T-helper 9 cell (primary cell): ENCODE measurements around the gene WDFY4.
"Not testable (repeated sequence)": the region's sequence is repeated elsewhere in the genome, so short reads cannot be mapped to it uniquely, and the experiment has no call there.

Source experiments
- DNase-seq: peaks from one replicate; pipeline ENCODE4 v3.0.0-alpha.2; 2020
- total RNA-seq, 2 donors: gene quantifications; one replicate each; lab custom pipeline; 2026; lab: John Stamatoyannopoulos, UW

WDFY4 gene
- total RNA-seq = 0 to 1.2 reads per million in 2 donors

DNA sequence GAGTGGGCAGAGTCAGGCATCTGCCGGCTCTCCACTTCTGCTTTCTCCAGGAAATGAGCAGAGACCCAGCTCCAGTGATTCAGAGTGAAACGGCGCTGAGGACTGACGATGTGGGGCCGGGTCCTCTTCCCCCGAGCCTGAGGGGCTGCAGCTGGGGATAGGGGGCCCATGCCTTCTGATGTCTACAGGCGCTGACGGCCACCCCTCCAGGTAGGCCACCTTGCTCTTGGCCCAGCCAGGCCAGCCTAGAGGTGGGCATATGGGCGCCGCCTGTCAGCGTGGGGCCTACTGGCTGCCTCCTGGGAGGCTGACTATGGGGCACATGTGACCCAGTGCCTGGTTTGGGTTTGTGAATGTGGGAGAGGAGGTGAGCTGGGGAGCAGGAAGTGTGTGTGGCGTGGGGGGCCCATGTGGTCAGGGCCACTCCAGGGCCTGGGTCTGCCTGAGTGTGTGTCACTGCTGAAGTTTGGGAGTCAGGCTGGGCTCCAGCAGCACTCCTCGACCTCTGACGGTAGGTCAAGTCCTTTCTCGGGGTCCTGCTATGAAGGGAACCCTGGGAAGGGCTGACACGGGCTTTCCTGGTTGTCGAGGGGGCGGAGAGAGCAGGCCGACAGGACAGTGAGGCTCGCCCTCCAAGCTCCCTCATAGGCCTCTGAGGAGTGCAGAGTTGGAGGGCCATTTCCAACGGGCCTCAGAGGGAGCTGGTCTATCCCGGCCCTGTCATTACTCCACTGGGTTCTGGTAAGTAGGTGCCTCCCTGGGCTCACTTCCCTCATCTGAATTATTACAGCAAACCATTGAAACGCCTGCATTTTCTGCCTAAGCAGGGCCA, at the start of gene WDFY4:
TSS of gene WDFY4 (plus strand) at position 82 of the 832 bp plus-strand sequence. CDS start 24,860 bp downstream, outside the sequence.
- no peak for DNase-seq

DNA sequence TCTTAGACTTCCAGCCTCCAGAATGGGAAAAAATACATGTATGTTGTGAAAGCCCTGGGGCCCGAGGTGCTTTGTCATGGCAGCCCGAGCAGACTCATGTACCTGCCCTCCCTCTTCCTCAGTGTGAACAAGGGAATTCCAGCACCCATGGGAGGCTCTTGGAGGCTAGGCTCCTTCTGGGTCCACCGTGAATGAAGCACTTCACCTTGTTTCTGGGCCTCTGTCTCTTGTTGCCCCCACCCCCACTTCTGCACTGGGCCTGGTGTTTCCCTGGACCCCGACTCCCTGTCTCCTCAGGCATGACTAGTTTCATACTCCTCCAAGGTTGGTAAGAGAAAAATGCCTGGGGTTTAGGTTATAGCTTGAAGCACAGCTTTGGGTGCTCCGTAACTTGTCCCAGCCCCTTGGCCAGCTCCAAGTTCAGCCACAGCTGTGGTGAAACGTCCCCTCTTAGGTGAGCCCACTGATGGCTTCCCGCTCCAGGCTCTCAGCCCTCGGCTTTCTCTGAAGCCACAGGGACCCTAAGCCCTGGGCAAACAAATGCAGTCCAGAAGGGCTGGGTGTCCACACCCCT, 49.6 kb upstream of the WDFY4 start:
- DNase-seq = no peak

- DNase-seq = no peak
Measured at GRCh38 chr10:48636231-48636630, 48.4 kb upstream of the WDFY4 start.

DNA sequence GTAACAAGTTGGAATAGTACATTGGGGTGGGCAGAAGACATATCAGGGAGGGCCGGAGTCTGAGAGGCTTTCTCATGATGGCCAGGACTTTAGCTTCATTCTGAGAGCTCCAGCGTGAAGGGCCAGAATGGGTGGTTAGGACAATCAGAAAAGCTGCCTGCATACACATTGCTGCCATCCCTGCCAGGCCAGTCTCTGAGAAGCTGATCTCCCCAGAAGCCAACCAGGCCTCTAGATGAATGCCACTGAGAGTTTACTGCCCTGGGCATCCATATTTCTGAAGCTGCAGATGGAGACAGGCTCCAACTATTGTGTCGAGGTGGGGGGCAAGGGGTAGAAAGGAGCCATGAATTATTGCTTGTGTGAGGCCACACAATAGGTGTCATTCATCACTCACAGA, 47.8 kb upstream of the WDFY4 start:
- DNase-seq = no peak

DNA sequence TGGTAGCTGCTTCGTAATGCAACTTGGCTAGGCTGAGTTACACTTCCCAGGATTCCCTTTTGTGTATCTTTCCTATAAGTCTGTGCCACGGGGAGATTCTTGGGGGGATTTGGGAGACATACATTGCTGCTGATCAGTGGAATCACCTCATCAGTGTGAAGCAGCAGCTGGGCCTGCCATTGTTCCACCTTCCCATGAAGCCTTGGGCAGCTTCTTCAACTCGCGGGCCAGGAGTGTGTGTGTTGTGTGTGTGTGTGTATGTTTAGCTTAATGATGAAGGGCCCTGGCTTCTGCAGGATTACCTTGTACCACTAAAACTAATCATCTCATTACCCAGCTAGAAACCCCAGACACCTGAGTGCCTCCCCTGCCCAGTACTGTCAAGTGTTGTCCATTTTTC, 46.5 kb upstream of the WDFY4 start:
- no peak for DNase-seq

- DNase-seq = no peak
Measured at GRCh38 chr10:48638739-48639527, 45.7 kb upstream of the WDFY4 start.

GRCh38 chr10:48639632-48640031, 45.0 kb upstream of the WDFY4 start:
- no peak for DNase-seq

- no peak for DNase-seq
Measured at GRCh38 chr10:48640326-48640725, 44.3 kb upstream of the WDFY4 start.

DNA sequence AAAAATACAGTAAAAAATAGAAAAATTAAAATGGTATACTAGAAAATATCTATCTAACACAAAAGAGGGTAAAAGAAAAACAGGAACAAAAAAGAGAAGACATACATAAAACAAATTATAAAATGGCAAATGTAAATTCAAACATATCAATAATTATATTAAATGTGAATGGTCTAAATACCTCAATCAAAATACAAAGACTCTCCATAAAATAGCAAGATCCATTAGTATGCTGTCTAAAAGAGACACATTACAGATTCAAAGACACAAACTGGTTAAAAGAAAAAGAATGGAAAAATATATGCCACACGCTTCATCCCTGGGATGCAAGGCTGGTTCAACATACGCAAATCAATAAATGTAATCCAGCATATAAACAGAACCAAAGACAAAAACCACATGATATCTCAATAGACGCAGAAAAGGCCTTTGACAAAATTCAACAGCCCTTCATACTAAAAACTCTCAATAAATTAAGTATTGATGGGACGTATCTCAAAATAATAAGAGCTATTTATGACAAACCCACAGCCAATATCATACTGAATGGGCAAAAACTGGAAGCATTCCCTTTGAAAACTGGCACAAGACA, 43.5 kb upstream of the WDFY4 start:
- DNase-seq = not testable (repeated sequence)

DNA sequence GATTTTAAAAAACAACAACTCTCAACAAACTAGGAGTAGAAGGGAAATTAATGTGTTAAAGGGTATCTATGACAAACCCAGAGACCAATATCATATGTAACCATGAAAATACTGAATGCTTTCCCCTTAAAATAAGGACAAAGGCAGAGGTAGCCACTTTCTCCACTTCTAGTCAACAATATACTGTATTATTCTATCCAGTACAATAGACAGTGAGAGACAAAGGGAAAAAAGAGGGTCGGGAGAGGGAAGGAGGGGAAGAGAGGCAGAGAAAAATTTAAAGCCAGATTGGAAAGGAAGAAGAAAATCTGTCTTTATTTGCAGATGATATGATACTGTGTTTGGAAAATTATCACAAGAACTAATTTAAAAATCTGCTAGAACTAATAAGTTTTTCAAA, 39.1 kb upstream of the WDFY4 start:
- no peak for DNase-seq

- not testable (repeated sequence) for DNase-seq
Measured at GRCh38 chr10:48647073-48647472, 37.6 kb upstream of the WDFY4 start.

GRCh38 chr10:48648172-48648942, 36.3 kb upstream of the WDFY4 start:
- no peak for DNase-seq

- DNase-seq = no peak
Measured at GRCh38 chr10:48649349-48649944, 35.2 kb upstream of the WDFY4 start.

- no peak for DNase-seq
Measured at GRCh38 chr10:48651293-48651692, 33.4 kb upstream of the WDFY4 start.

- DNase-seq = no peak
Measured at GRCh38 chr10:48651839-48652238, 32.8 kb upstream of the WDFY4 start.

DNA sequence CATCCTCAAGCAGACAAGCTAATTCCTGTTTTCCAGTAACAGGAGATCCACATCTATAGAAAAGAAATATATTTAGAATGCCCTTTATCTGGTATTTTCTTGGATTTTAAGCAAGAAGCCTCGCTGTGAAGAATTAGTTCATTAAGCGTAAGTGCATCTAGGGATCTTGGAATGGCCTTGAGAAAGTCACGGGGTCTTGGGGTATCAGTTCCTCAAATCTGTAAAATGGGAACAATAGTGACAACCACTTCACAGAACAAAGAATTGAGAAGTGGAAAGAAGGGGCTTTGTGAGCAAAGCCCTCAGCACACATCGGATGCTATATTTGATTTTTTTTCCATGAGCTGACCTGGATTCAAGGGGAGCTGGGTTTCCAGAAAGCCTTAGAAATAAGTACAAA, 32.3 kb upstream of the WDFY4 start:
- no peak for DNase-seq

GRCh38 chr10:48653347-48653746, 31.3 kb upstream of the WDFY4 start:
- no peak for DNase-seq

DNA sequence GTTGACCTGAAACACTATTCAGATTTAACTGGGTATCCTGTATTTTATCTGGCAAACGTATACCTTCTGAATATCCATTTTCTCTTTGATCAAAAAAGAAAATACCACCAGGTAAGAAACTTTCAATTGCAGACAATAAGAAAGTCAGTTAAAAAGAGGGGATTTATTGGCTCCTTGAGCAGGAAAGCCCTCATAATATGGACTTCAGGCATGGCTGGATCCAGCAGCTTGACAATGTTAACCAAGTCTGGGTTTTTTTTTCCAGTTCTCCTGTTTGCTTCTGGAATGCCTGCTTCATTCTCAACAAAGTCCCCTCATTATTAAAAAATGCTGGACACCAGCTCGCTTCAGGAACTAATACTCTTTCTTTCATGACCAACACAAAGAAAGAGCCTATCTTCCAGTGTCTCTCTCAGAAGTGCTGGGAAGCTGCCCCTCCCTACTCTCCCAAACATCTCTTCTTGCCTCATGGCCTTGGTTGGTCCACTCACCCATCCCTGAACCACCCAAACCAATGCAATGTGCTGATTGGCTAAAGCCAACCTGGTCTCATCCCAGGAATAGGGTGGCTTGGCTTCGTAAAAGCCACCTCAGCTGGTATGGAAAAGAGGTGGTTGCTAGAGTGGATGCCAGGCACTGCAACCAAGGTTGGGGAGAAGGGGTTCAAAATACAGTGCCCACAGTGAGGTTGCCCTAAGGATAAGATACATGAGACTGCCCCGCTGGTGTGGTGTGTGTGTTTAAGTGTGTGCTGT, 30.6 kb upstream of the WDFY4 start:
- no peak for DNase-seq

- no peak for DNase-seq
Measured at GRCh38 chr10:48655411-48656240, 29.0 kb upstream of the WDFY4 start.

- DNase-seq = peak; percentile 67
Measured at GRCh38 chr10:48656241-48656913, 28.3 kb upstream of the WDFY4 start.
